HFFc6 (cell line): Measurements from ENCODE around the gene MCC. TPM values are rescaled to one million over a fixed set of nuclear protein-coding genes. Genes with fewer than 3 reads are reported as not detected.

Source experiments
- DNase-seq: peaks from one replicate; pipeline ENCODE4 v3.0.0-alpha.2; 2018
- H3K27ac Mint-ChIP-seq: 2 replicates; pipeline ENCODE4 v1.8.0; 2020; ENCODE audit warnings: mild to moderate bottlenecking, mixed read lengths
- H3K27me3 Mint-ChIP-seq: 2 replicates; pipeline ENCODE4 v1.8.0; 2021; ENCODE audit warnings: mild to moderate bottlenecking, moderate library complexity, mixed read lengths; ENCODE audit not compliant: insufficient read depth
- H3K36me3 Mint-ChIP-seq: 2 replicates; pipeline ENCODE4 v1.8.0; 2021; ENCODE audit warnings: low read depth, mixed read lengths
- H3K4me1 Mint-ChIP-seq: 2 replicates; pipeline ENCODE4 v1.8.0; 2020; ENCODE audit warnings: low read depth, mixed read lengths
- H3K4me3 Mint-ChIP-seq: 2 replicates; pipeline ENCODE4 v1.8.0; 2020; ENCODE audit warnings: mild to moderate bottlenecking, moderate library complexity, mixed read lengths
- H3K9me3 Mint-ChIP-seq: 2 replicates; pipeline ENCODE4 v1.8.0; 2020; ENCODE audit warnings: mild to moderate bottlenecking, mixed read lengths
- CTCF ChIP-seq: fragments of 200-600 bp; sonication (generic); IDR thresholded peaks from 2 replicates; pipeline ENCODE4 v1.5.0; 2021; ENCODE audit warnings: antibody characterized with exemption, mild to moderate bottlenecking
- total RNA-seq, 6 experiments: library from RNA; stranded (reverse); fragmentation: NEBNext Ultra II Directional; extraction: Animal tissue kit (Norgen Biotek cat#: 25700); gene quantifications; 2 replicates in 1 of 6; 3 replicates in 5 of 6; pipeline ENCODE4 v1.2.3, GENCODE V29; 2021

The MCC gene
- total RNA-seq, 6 experiments from 2014 or later = 2.5 to 4.9 (median 3.0) TPM

GRCh38 chr5:113237893-113238292 lies 250.4 kb downstream of the MCC start:
- no peak for DNase-seq
- H3K4me3 Mint-ChIP-seq = no peak overlapping the region
- no peaks in the 10 kb centered on the region for H3K36me3 Mint-ChIP-seq
- H3K9me3 Mint-ChIP-seq = no peaks in the 10 kb centered on the region
- H3K27ac Mint-ChIP-seq = no peak overlapping the region
- no peaks in the 10 kb centered on the region for H3K27me3 Mint-ChIP-seq
- no peak for TF ChIP-seq CTCF
- H3K4me1 Mint-ChIP-seq = no peaks in the 10 kb centered on the region; the same call in 1 of the 2 replicates

GRCh38 chr5:113236536-113237288 lies 251.5 kb downstream of the MCC start:
- Mint-ChIP-seq H3K27me3 (no peaks in the 10 kb centered on the region), H3K27ac (no peak overlapping the region), H3K4me3 (no peak overlapping the region), H3K4me1 (peaks cover 11% of the 10 kb centered on the region), H3K36me3 (no peaks in the 10 kb centered on the region), H3K9me3 (no peaks in the 10 kb centered on the region)
- no peak for TF ChIP-seq CTCF
- DNase-seq = no peak

- Mint-ChIP-seq H3K27ac (no peak overlapping the region), H3K4me1 (peaks cover 19% of the 10 kb centered on the region), H3K4me3 (no peak overlapping the region), H3K9me3 (no peaks in the 10 kb centered on the region), H3K27me3 (no peaks in the 10 kb centered on the region), H3K36me3 (no peaks in the 10 kb centered on the region)
- DNase-seq = no peak
- TF ChIP-seq CTCF = no peak
These were observed 252.4 kb downstream of the MCC start for GRCh38 chr5:113235884-113236283.

GRCh38 chr5:113234546-113234945 lies 253.7 kb downstream of the MCC start:
- Mint-ChIP-seq H3K27me3 (no peaks in the 10 kb centered on the region), H3K4me3 (no peak overlapping the region), H3K36me3 (no peaks in the 10 kb centered on the region), H3K27ac (no peak overlapping the region), H3K9me3 (no peaks in the 10 kb centered on the region), H3K4me1 (peaks cover 22% of the 10 kb centered on the region)
- no peak for DNase-seq
- no peak for TF ChIP-seq CTCF

GRCh38 chr5:113233606-113234005 lies 254.6 kb downstream of the MCC start:
- H3K27me3 Mint-ChIP-seq = no peaks in the 10 kb centered on the region
- no peaks in the 10 kb centered on the region for H3K9me3 Mint-ChIP-seq
- H3K4me1 Mint-ChIP-seq = peaks cover 22% of the 10 kb centered on the region
- H3K4me3 Mint-ChIP-seq = no peak overlapping the region
- no peak for TF ChIP-seq CTCF
- H3K36me3 Mint-ChIP-seq = no peaks in the 10 kb centered on the region
- DNase-seq = no peak
- H3K27ac Mint-ChIP-seq = no peak overlapping the region
